ENCODE data around the gene PDE4D. TPM values are rescaled to one million over a fixed set of nuclear protein-coding genes. Genes with fewer than 3 reads are reported as not detected.

PDE4D gene
- total and polyA plus RNA-seq, 10 of the 15 experiments (the other 5 are each of a cell fraction or from before 2014, with no cell fraction given), result 0.87 to 4.1 (median 2.2) TPM

- DNase-seq (ENCODE audit: low read depth, low spot score) (no peak), FAIRE-seq (no peak), ATAC-seq (no peak)
- Histone ChIP-seq H3K4me1 (ENCODE audit: control insufficient read depth, insufficient read depth, low read length) (no peaks in the 10 kb centered on the region), H3K9me3 (replicated peaks; ENCODE audit: control insufficient read depth, insufficient read depth, low read length) (no peaks in the 10 kb centered on the region), H3K4me3 (no peak overlapping the region), H3K4me2 (ENCODE audit: control insufficient read depth, insufficient read depth) (no peak overlapping the region), H3K79me2 (ENCODE audit: control insufficient read depth, insufficient read depth, low read length) (no peaks in the 10 kb centered on the region), H4K20me1 (ENCODE audit: control insufficient read depth, insufficient read depth) (no peaks in the 10 kb centered on the region), H3K9ac (ENCODE audit: control insufficient read depth, insufficient read depth, low read length) (no peak overlapping the region), H3K27ac (ENCODE audit: control insufficient read depth, insufficient read depth) (no peak overlapping the region), H3K27me3 (replicated peaks in 1 of 2; ENCODE audit: control insufficient read depth in 2 of 2, insufficient read depth in 2 of 2, low read length in 1 of 2) (no peaks in the 10 kb centered on the region), H2AFZ (ENCODE audit: control insufficient read depth, low read depth, low read length) (no peak overlapping the region), H3K36me3 (ENCODE audit: control insufficient read depth in 2 of 2, insufficient read depth in 2 of 2, low read length in 1 of 2) (no peaks in the 10 kb centered on the region)
- in situ Hi-C loops (cut with MboI) (no loop called here), intact Hi-C loops (cut with micrococcal nuclease; ENCODE audit: unreplicated experiment) (no loop called here)
- TF ChIP-seq SIN3A (IDR thresholded peaks at IDR 0.05; ENCODE audit: low read depth, low read length) (no peak), NFYA (IDR thresholded peaks at IDR 0.05; ENCODE audit: borderline replicate concordance, low read depth, low read length) (no peak), JUND (IDR thresholded peaks at IDR 0.05; ENCODE audit: low read depth, low read length) (no peak), RFX5 (IDR thresholded peaks at IDR 0.05; ENCODE audit: low read depth, low read length) (no peak), HDAC6 (IDR thresholded peaks at IDR 0.05; ENCODE audit: unreplicated experiment) (no peak), SPI1 (IDR thresholded peaks at IDR 0.05; ENCODE audit: borderline replicate concordance, insufficient read depth, low read depth, low read length) (no peak), PBX3 (IDR thresholded peaks at IDR 0.05; ENCODE audit: insufficient replicate concordance, low read depth, low read length) (no peak), CTCF (IDR thresholded peaks at IDR 0.05 in 2 of 3, conservative IDR thresholded peaks at IDR 0.05 in 1 of 3; ENCODE audit: control insufficient read depth in 2 of 3, extremely low read depth in 1 of 3, insufficient read depth in 1 of 3, low read depth in 3 of 3, low read length in 3 of 3) (no peak), ZBTB33 (IDR thresholded peaks at IDR 0.05) (no peak), TCF12 (IDR thresholded peaks at IDR 0.05; ENCODE audit: low read depth, low read length) (no peak), NFYB (IDR thresholded peaks at IDR 0.05; ENCODE audit: insufficient read depth, low read depth, low read length) (no peak), PAX8 (IDR thresholded peaks at IDR 0.05) (no peak), SREBF2 (IDR thresholded peaks at IDR 0.05; ENCODE audit: low read length) (no peak)
- TF ChIP-seq, protein P1, sequence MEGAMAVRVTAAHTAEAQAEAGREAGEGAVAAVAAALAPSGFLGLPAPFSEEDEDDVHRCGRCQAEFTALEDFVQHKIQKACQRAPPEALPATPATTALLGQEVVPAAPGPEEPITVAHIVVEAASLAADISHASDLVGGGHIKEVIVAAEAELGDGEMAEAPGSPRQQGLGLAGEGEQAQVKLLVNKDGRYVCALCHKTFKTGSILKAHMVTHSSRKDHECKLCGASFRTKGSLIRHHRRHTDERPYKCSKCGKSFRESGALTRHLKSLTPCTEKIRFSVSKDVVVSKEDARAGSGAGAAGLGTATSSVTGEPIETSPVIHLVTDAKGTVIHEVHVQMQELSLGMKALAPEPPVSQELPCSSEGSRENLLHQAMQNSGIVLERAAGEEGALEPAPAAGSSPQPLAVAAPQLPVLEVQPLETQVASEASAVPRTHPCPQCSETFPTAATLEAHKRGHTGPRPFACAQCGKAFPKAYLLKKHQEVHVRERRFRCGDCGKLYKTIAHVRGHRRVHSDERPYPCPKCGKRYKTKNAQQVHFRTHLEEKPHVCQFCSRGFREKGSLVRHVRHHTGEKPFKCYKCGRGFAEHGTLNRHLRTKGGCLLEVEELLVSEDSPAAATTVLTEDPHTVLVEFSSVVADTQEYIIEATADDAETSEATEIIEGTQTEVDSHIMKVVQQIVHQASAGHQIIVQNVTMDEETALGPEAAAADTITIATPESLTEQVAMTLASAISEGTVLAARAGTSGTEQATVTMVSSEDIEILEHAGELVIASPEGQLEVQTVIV (IDR thresholded peaks at IDR 0.05; ENCODE audit: borderline replicate concordance, partially characterized antibody), result no peak
- TF ChIP-seq, protein P2, sequence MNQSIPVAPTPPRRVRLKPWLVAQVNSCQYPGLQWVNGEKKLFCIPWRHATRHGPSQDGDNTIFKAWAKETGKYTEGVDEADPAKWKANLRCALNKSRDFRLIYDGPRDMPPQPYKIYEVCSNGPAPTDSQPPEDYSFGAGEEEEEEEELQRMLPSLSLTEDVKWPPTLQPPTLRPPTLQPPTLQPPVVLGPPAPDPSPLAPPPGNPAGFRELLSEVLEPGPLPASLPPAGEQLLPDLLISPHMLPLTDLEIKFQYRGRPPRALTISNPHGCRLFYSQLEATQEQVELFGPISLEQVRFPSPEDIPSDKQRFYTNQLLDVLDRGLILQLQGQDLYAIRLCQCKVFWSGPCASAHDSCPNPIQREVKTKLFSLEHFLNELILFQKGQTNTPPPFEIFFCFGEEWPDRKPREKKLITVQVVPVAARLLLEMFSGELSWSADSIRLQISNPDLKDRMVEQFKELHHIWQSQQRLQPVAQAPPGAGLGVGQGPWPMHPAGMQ (IDR thresholded peaks at IDR 0.05; ENCODE audit: borderline replicate concordance), result no peak
- POLR2A ChIA-PET, result no interaction called here
- WGBS (ENCODE audit: insufficient coverage, insufficient replicate concordance, low lambda C conversion rate, missing lambda C conversion rate), result 42% methylated on average over 2 of the region's 2 CpGs
- no TSS peak for BruUV-seq (replicated peaks)
- CTCF ChIA-PET, result no interaction called here
- RAD21 ChIA-PET (ENCODE audit: unreplicated experiment), result no interaction called here
- SMC1A ChIA-PET (ENCODE audit: uncharacterized antibody, unreplicated experiment), result no interaction called here
These were observed 943.3 kb downstream of the PDE4D start for GRCh38 chr5:58950224-58950623.

All from GM12878 (cell line).